NCI-H1417 treated with DMSO at 0.1 percent for 48 hours (cell line): ENCODE data around the gene SPG11.
"Not testable (repeated sequence)": the region's sequence is repeated elsewhere in the genome, so short reads cannot be mapped to it uniquely, and the experiment has no call there.

Experiments
- DNase-seq: peaks from one replicate; lab custom pipeline; 2025; lab: John Stamatoyannopoulos, UW

The SPG11 gene

DNA sequence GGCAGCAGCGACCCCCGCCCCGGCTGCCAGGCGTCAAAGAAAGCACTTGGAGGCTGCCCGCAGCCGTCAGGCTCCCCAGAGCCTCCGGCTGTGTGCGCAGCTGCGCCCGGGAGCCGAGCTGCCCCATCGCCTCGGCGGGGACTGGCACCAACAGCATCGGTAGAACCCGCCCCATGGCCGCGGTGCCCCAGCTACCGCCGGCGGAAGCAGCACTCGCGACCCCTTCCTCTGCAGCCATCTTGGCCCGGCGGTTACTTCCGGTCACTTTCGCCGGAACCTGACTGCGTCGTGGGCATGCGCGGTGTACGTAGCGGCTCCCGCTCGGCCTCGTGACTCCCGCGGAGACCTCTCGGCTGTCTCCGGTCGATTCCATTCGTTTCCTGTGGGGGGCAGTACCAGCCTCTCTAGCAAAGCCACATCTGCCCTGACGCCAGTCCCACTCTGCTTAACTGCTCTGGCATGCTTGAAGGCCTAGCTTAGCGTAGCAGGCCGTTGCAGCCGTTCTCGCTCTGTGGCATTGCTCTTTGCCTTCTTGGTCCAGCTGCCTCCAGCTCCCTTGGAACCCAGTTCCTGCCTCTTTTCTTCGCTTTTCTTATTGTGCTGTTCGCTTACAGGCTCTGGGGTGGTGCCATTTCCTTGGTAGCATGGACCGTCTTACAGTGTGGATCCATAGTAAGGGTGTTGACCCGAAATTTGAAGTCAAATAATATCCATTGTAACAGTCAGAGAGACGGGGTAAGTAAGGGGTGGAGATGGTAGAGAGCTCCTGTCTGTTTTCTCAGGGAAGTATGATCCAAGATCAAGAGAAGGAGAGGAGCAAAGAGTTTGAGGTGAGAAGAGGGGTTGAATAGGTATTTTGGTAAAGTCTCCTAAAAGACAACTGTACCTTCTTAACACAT is at the start of gene SPG11:
TSS of gene SPG11 (minus strand) at position 253 of the 899 bp plus-strand sequence. CDS start at position 238, 15 bp downstream.
- peak; percentile 79 for DNase-seq

GRCh38 chr15:44712346-44713005 is 49.0 kb upstream of the SPG11 start:
- no peak for DNase-seq

- DNase-seq = no peak
These were observed 48.4 kb upstream of the SPG11 start for GRCh38 chr15:44711743-44712345.

GRCh38 chr15:44711096-44711742 is 47.8 kb upstream of the SPG11 start, which contains the start of the genes B2M and PATL2:
TSS of gene B2M (plus strand) at chr15:44711517. CDS start at chr15:44711547, 30 bp downstream.
TSS of gene PATL2 (minus strand) at chr15:44711323. CDS start at chr15:44676490, 34,833 bp downstream.
- DNase-seq = peak; percentile 74

- no peak for DNase-seq
These were observed 47.0 kb upstream of the SPG11 start for GRCh38 chr15:44710236-44711095.

DNA sequence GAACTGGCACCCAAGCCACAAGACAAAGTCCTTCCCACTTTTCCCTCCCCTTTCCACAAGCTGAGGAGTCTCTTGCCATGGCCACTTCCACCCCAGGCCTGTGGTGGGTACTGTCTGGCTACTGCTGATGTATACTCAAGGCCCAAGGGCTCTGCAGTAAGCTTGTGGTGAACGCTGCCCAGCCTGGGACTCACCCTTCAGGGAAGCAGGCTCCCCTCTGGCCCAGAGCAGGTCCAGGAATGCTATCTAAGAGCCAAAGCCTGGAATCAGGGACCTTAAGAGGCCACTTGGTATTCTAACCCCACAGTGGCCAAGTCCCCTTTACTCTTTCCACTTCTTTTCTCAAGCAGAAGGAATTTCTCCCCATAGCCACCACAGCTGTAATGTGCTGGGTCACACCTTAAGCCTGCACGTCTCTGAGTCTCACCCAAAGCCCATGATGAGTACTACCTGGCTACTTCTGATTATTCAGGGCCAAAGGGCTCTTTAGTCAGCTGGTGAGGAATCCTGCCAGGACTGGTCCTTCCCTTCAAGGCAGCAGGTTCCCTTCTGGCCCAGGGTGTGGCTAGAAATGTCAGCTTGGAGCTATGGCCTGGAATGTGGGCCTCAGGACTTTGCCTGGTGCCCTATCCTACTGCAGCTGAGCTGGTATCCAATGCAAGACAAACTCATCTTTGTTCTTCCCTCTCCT is 43.6 kb upstream of the SPG11 start:
- DNase-seq = no peak

DNA sequence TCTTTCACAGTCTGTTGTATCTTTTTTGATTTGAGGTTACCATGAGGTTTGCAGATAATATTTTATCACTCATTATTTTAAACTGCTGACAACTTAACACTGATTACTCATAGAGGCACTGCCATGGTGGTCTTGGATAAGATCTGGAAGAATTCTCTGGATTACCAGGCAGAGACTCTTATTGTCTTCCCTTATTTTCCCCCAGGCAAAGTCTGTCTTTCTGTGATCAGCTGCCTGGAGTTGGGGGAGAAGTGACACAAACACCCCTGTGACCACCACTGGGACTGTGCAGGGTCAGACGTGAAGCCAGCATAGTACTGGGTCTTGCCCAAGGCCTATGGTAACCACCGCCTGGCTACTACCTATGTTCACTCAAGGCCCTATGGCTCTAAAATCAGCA is 42.9 kb upstream of the SPG11 start:
- DNase-seq = no peak

- no peak for DNase-seq
These were observed 42.5 kb upstream of the SPG11 start for GRCh38 chr15:44705986-44706385.

DNA sequence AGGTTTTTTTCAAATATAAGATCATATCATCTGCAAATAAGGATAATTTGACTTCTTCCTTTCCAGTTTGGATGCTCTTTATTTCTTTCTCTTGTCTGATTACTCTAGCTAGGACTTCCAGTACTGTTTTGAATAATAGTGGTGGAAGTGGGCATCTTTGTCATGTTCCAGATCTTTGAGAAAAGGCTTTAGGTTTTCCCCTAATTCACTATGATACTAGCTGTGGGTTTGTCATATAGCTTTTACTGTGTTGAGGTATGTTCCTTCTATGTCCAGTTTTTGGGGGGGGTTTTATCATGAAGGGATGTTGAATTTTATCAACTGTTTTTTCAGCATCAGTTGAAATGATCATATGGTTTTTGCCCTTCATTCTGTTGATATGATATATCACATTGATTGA is 37.2 kb upstream of the SPG11 start:
- DNase-seq = not testable (repeated sequence)

- DNase-seq = no peak
These were observed 35.2 kb upstream of the SPG11 start for GRCh38 chr15:44698641-44699040.

- DNase-seq = no peak
These were observed 33.6 kb upstream of the SPG11 start for GRCh38 chr15:44697014-44697413.

DNA sequence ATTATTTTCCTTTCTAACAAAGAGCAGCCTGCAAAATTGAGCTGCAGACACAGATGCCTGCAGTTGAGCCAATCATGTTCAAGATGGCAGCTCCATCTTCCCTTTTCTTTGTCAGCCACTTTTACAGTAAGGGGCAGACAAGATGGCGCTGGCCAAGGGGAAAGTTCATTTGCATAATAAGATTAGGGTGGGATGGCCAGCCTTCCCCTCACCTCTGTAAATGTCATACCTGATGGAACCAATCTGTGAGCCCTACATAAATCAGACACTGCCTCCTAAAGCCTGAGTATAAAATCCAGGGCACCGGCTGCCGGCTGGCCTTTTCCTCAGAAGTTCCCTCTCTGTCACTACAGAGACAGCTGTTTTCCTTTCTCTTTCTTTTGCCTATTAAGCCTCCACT is 31.8 kb upstream of the SPG11 start:
- no peak for DNase-seq

GRCh38 chr15:44694416-44694815 is 31.0 kb upstream of the SPG11 start:
- no peak for DNase-seq

DNA sequence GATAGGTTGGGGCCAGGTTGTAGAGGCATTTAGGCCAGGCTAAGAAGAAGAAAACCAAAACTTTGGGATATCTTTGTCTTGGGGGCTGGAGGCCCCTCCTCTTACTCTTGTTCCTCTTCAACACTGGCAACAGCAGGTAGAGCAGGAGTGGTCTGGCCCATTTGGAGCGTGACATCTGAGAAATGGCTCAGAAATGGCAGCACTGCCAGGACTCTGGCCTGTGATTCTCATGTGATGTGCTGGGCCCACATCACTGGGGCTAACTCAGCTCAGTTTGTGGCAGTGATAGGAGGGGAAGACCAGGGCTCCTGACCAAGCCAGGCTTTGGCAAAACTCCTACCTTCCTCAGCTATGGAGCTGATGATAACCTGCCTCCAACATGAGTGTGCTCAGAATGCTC is 29.2 kb upstream of the SPG11 start:
- DNase-seq = no peak

- DNase-seq = not testable (repeated sequence)
These were observed 26.8 kb upstream of the SPG11 start for GRCh38 chr15:44690245-44690644.

DNA sequence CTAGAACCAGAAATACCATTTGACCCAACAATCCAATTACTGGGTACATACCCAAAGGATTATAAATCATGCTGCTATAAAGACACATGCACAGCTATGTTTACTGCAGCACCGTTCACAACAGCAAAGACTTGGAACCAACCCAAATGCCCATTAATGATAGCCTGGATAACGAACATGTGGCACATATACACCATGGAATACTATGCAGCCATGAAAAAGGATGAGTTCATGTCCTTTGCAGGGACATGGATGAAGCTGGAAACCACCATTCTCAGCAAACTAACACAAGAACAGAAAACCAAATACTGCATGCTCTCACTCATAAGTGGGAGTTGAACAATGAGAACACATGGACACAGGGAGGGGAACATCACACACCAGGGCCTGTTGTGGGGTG is 25.9 kb upstream of the SPG11 start:
- not testable (repeated sequence) for DNase-seq

GRCh38 chr15:44682809-44683682 is 19.6 kb upstream of the SPG11 start:
- not testable (repeated sequence) for DNase-seq

DNA sequence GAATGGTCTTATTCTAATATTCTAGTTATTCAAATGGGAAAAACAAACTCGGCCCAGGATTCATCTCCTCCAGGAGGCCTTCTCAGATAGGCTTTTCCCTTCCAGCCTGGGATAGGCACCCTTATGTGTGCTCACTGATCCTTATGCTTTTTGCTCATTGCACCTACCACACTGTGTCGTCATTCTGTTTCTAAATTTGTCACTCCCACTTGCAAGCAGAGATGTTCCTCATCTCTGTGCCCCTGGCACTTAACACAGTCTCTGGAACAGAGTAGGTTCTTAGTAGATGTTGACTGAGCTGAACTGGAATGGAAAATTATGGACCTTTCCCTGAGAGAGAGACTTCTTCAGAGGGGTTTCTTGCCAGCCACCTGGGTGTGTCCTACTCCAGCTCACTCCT is 18.7 kb upstream of the SPG11 start:
- DNase-seq = no peak

GRCh38 chr15:44676676-44677075 is 13.2 kb upstream of the SPG11 start:
- no peak for DNase-seq

DNA sequence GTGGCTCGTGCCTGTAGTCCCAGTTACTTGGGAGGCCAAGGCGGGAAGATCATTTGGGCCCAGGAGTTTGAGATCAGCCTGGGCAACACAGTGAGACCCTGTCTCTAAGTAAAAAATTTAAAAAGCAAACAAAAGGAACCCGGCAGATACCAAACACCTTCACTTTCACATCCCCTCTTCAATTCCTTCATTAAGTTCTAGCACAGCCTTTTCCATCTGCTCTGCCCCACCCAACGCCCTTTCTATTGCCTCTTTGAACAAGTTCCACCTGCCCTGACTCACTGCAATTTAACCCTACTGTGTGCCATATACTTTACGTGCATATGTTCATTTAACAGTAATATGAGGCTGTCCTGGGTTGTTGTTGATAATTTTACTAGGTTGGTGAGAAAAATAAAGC is 12.4 kb upstream of the SPG11 start:
- DNase-seq = no peak
